Lower leg skin (tissue), 3 donors: ENCODE data around the gene CHRM4.

Experiments used
- CTCF ChIP-seq, 3 donors: fragments of 450-650 bp; IDR thresholded peaks; one replicate each; pipeline ENCODE4 v1.5.1; 2016; ENCODE audit warnings: antibody characterized with exemption in 3 of 3, mild to moderate bottlenecking in 3 of 3, moderate library complexity in 2 of 3
- POLR2A ChIP-seq, 2 donors: fragments of 450-650 bp; IDR thresholded peaks; one replicate each; pipeline ENCODE4 v1.6.1; 2016 to 2017; ENCODE audit warnings: antibody characterized with exemption in 2 of 2, mild to moderate bottlenecking in 1 of 2, moderate library complexity in 1 of 2

- TF ChIP-seq POLR2A (IDR thresholded peaks at IDR 0.05) (no peak), CTCF (IDR thresholded peaks at IDR 0.05) (no peak)
Observed at GRCh38 chr11:46362156-46363030, 29.2 kb downstream of the CHRM4 start.
